ENCODE measurements around the gene RNU7-1.

DNA sequence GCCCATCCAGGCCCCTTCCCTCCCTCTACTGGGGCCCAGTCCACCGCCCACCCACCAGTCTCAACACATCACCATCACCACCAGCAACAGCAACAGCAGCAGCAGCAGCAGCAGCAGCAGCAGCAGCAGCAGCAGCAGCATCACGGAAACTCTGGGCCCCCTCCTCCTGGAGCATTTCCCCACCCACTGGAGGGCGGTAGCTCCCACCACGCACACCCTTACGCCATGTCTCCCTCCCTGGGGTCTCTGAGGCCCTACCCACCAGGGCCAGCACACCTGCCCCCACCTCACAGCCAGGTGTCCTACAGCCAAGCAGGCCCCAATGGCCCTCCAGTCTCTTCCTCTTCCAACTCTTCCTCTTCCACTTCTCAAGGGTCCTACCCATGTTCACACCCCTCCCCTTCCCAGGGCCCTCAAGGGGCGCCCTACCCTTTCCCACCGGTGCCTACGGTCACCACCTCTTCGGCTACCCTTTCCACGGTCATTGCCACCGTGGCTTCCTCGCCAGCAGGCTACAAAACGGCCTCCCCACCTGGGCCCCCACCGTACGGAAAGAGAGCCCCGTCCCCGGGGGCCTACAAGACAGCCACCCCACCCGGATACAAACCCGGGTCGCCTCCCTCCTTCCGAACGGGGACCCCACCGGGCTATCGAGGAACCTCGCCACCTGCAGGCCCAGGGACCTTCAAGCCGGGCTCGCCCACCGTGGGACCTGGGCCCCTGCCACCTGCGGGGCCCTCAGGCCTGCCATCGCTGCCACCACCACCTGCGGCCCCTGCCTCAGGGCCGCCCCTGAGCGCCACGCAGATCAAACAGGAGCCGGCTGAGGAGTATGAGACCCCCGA is 6.8 kb upstream of the RNU7-1 start:
- TF ChIP-seq EZH2 (IDR thresholded peaks at IDR 0.05; ENCODE audit: low read length, missing control alignments), result no peak
- TF ChIP-seq, protein P1, sequence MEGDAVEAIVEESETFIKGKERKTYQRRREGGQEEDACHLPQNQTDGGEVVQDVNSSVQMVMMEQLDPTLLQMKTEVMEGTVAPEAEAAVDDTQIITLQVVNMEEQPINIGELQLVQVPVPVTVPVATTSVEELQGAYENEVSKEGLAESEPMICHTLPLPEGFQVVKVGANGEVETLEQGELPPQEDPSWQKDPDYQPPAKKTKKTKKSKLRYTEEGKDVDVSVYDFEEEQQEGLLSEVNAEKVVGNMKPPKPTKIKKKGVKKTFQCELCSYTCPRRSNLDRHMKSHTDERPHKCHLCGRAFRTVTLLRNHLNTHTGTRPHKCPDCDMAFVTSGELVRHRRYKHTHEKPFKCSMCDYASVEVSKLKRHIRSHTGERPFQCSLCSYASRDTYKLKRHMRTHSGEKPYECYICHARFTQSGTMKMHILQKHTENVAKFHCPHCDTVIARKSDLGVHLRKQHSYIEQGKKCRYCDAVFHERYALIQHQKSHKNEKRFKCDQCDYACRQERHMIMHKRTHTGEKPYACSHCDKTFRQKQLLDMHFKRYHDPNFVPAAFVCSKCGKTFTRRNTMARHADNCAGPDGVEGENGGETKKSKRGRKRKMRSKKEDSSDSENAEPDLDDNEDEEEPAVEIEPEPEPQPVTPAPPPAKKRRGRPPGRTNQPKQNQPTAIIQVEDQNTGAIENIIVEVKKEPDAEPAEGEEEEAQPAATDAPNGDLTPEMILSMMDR (conservative IDR thresholded peaks at IDR 0.05 in 1 of 2, IDR thresholded peaks at IDR 0.05 in 1 of 2; ENCODE audit: low read depth in 1 of 2, low read length in 2 of 2), result no peak
